HG03520 (cell line): ENCODE results near the gene IDH2.
"Not testable (repeated sequence)": the region's sequence is repeated elsewhere in the genome, so short reads cannot be mapped to it uniquely, and the experiment has no call there.

Experiments used
- ATAC-seq: cut with Tn5 transposase; IDR thresholded peaks from one replicate; pipeline ENCODE4 v1.9.1; 2021; ENCODE audit warnings: mild to moderate bottlenecking, moderate library complexity; ENCODE audit not compliant: unreplicated experiment

Gene IDH2

GRCh38 chr15:90115783-90116182 lies 13.5 kb upstream of the IDH2 start:
- no peak for ATAC-seq

GRCh38 chr15:90114451-90114901 lies 12.2 kb upstream of the IDH2 start:
- ATAC-seq = no peak

- no peak for ATAC-seq
Observed at GRCh38 chr15:90113166-90113565, 10.9 kb upstream of the IDH2 start.

GRCh38 chr15:90109163-90109751 lies 7.0 kb upstream of the IDH2 start:
- not testable (repeated sequence) for ATAC-seq

GRCh38 chr15:90108038-90108437 lies 5.8 kb upstream of the IDH2 start:
- ATAC-seq = not testable (repeated sequence)

- no peak for ATAC-seq
Observed at GRCh38 chr15:90106522-90107117, 4.4 kb upstream of the IDH2 start.

- ATAC-seq = no peak
Observed at GRCh38 chr15:90105521-90105920, 3.3 kb upstream of the IDH2 start.

GRCh38 chr15:90104551-90104950 lies 2.3 kb upstream of the IDH2 start:
- ATAC-seq = no peak

GRCh38 chr15:90103701-90104329 lies 1.5 kb upstream of the IDH2 start:
- no peak for ATAC-seq

- no peak for ATAC-seq
Observed at GRCh38 chr15:90101130-90101968, 919 bp downstream of the IDH2 start.

- ATAC-seq = no peak
Observed at GRCh38 chr15:90099868-90100831, 2.1 kb downstream of the IDH2 start.

GRCh38 chr15:90099072-90099867 lies 3.0 kb downstream of the IDH2 start:
- ATAC-seq = no peak

GRCh38 chr15:90097475-90097874 lies 4.8 kb downstream of the IDH2 start:
- ATAC-seq = peak; percentile 48

GRCh38 chr15:90095521-90095959 lies 6.7 kb downstream of the IDH2 start:
- no peak for ATAC-seq

GRCh38 chr15:90091156-90091931 lies 10.9 kb downstream of the IDH2 start:
- ATAC-seq = no peak

GRCh38 chr15:90090226-90090848 lies 11.9 kb downstream of the IDH2 start:
- no peak for ATAC-seq

GRCh38 chr15:90087454-90088154 lies 14.7 kb downstream of the IDH2 start:
- no peak for ATAC-seq

GRCh38 chr15:90086868-90087268 lies 15.4 kb downstream of the IDH2 start:
- ATAC-seq = no peak
